Stimulated activated CD8-positive, alpha-beta memory T cell treated with anti-CD3 and anti-CD28 coated beads, Interleukin-7, amount 100 ng/mL, for 48 hours (primary cell): ENCODE results near the gene STOM.
"Not testable (repeated sequence)": the region's sequence is repeated elsewhere in the genome, so short reads cannot be mapped to it uniquely, and the experiment has no call there.

ENCODE experiments used
- DNase-seq, 2 donors: peaks; one replicate each; pipeline ENCODE4 v3.0.0-alpha.2; 2020; ENCODE audit warnings: low read depth in 1 of 2; ENCODE audit errors: extremely low read depth in 1 of 2

The STOM gene

GRCh38 chr9:121369595-121370265 lies at the start of gene STOM:
TSS of gene STOM (minus strand) at chr9:121370250. CDS start at chr9:121370187, 63 bp downstream.
- no peak for DNase-seq

GRCh38 chr9:121411993-121412392 lies 41.9 kb upstream of the STOM start:
- DNase-seq = no peak

GRCh38 chr9:121405899-121406298 lies 35.8 kb upstream of the STOM start:
- no peak for DNase-seq

GRCh38 chr9:121404906-121405305 lies 34.9 kb upstream of the STOM start:
- DNase-seq = no peak

GRCh38 chr9:121399883-121400607 lies 30.0 kb upstream of the STOM start:
- DNase-seq = no peak

GRCh38 chr9:121399126-121399882 lies 29.3 kb upstream of the STOM start:
- DNase-seq = no peak

GRCh38 chr9:121398374-121398773 lies 28.3 kb upstream of the STOM start:
- DNase-seq = no peak

GRCh38 chr9:121397277-121397676 lies 27.2 kb upstream of the STOM start:
- not testable (repeated sequence) for DNase-seq

GRCh38 chr9:121395558-121395957 lies 25.5 kb upstream of the STOM start:
- DNase-seq = no peak

- DNase-seq = no peak
These were observed 24.2 kb upstream of the STOM start for GRCh38 chr9:121394292-121394691.

GRCh38 chr9:121393318-121393717 lies 23.3 kb upstream of the STOM start:
- no peak for DNase-seq

- DNase-seq = no peak
These were observed 20.3 kb upstream of the STOM start for GRCh38 chr9:121390372-121390771.

- DNase-seq = no peak
These were observed 18.3 kb upstream of the STOM start for GRCh38 chr9:121388140-121388905.

GRCh38 chr9:121386442-121387175 lies 16.6 kb upstream of the STOM start:
- DNase-seq = no peak

GRCh38 chr9:121383715-121384114 lies 13.7 kb upstream of the STOM start:
- no peak for DNase-seq

- DNase-seq = no peak
These were observed 10.8 kb upstream of the STOM start for GRCh38 chr9:121380846-121381245.

GRCh38 chr9:121376214-121376830 lies 6.3 kb upstream of the STOM start:
- no peak for DNase-seq

- DNase-seq = no peak
These were observed 3.1 kb upstream of the STOM start for GRCh38 chr9:121373011-121373729.
